SK-N-MC (cell line): Measurements from ENCODE around the gene MAP1S.

Experiments
- DNase-seq: peaks from one replicate; pipeline ENCODE4 v3.0.0-alpha.2; 2011; ENCODE audit warnings: low read depth, low spot score
- H3K27ac ChIP-seq: fragments of 200-600 bp; sonication (generic); 2 replicates; pipeline ENCODE4 v1.5.1; 2016; ENCODE audit warnings: mixed run types
- H3K36me3 ChIP-seq: fragments of 200-600 bp; sonication (generic); 2 replicates; pipeline ENCODE4 v1.6.1; 2017; ENCODE audit warnings: antibody characterized with exemption, low read length, mixed read lengths; ENCODE audit not compliant: insufficient read depth
- H3K4me3 ChIP-seq: fragments of 200-600 bp; sonication (generic); 2 replicates; pipeline ENCODE4 v1.5.1; 2016
- H3K9ac ChIP-seq: fragments of 200-600 bp; sonication (generic); 2 replicates; pipeline ENCODE4 v1.8.0; 2017; ENCODE audit warnings: mixed run types, mixed read lengths; ENCODE audit not compliant: insufficient read length
- H3K9me3 ChIP-seq: fragments of 200-600 bp; sonication (generic); 2 replicates; pipeline ENCODE4 v1.6.1; 2017; ENCODE audit warnings: low read depth, mild to moderate bottlenecking, antibody characterized with exemption, low read length, moderate library complexity, mixed read lengths
- EZH2 ChIP-seq: fragments of 200-600 bp; sonication (generic); IDR thresholded peaks from one replicate; pipeline ENCODE4 v1.6.1; 2017; ENCODE audit warnings: antibody characterized with exemption
- FOXP2 ChIP-seq: optimal IDR thresholded peaks from 2 replicates; pipeline ENCODE3; 2011; ENCODE audit warnings: mild to moderate bottlenecking, moderate library complexity; ENCODE audit not compliant: insufficient read depth; ENCODE audit errors: extremely low read length, control extremely low read depth
- POLR2AphosphoS5 ChIP-seq: IDR thresholded peaks from 2 replicates; pipeline ENCODE4 v1.6.1; 2012; ENCODE audit warnings: mild to moderate bottlenecking, low read depth, low read length, borderline replicate concordance

The MAP1S gene

GRCh38 chr19:17716309-17716929 lies 2.9 kb upstream of the MAP1S start:
- DNase-seq = no peak
- no peaks in the 10 kb centered on the region for H3K9me3 ChIP-seq
- no peak overlapping the region for H3K9ac ChIP-seq
- H3K27ac ChIP-seq = no peak overlapping the region
- TF ChIP-seq POLR2AphosphoS5 (no peak), EZH2 (no peak), FOXP2 (no peak)
- H3K4me3 ChIP-seq = no peak overlapping the region
- no peaks in the 10 kb centered on the region for H3K36me3 ChIP-seq

GRCh38 chr19:17718550-17718946 lies 732 bp upstream of the MAP1S start:
- peak overlapping the region; percentile 82; the same call in 1 of the 2 replicates for H3K4me3 ChIP-seq
- no peak for DNase-seq

GRCh38 chr19:17719730-17720400 lies 585 bp downstream of the MAP1S start:
- H3K4me3 ChIP-seq = peak overlapping the region; percentile 82
- no peak for DNase-seq
- no peak for TF ChIP-seq POLR2AphosphoS5
- no peak for TF ChIP-seq EZH2
- TF ChIP-seq FOXP2 = no peak
- peak overlapping the region; percentile 77 for H3K9ac ChIP-seq
- no peaks in the 10 kb centered on the region for H3K9me3 ChIP-seq
- peaks cover 6% of the 10 kb centered on the region; the same call in 1 of the 2 replicates for H3K36me3 ChIP-seq
- no peak overlapping the region for H3K27ac ChIP-seq

More at GRCh38 chr19:17718550-17718946, 732 bp upstream of the MAP1S start:
- H3K9me3 ChIP-seq = no peaks in the 10 kb centered on the region
- H3K36me3 ChIP-seq = peaks cover 4% of the 10 kb centered on the region; the same call in 1 of the 2 replicates
- no peak overlapping the region for H3K27ac ChIP-seq
- TF ChIP-seq EZH2 = no peak
- no peak for TF ChIP-seq FOXP2
- TF ChIP-seq POLR2AphosphoS5 = no peak
- no peak overlapping the region for H3K9ac ChIP-seq

- Histone ChIP-seq H3K36me3 (peaks cover 10% of the 10 kb centered on the region; the same call in 1 of the 2 replicates), H3K4me3 (peak overlapping the region; percentile 82), H3K9ac (peak overlapping the region; percentile 77), H3K9me3 (no peaks in the 10 kb centered on the region), H3K27ac (no peak overlapping the region)
- no peak for DNase-seq
- TF ChIP-seq FOXP2 (no peak), POLR2AphosphoS5 (no peak), EZH2 (no peak)
Observed at GRCh38 chr19:17720440-17720839, 1.2 kb downstream of the MAP1S start.

- TF ChIP-seq POLR2AphosphoS5 = no peak
- no peak for TF ChIP-seq EZH2
- TF ChIP-seq FOXP2 = no peak
- Histone ChIP-seq H3K9me3 (no peaks in the 10 kb centered on the region), H3K4me3 (no peak overlapping the region), H3K36me3 (peaks cover 16% of the 10 kb centered on the region; the same call in 1 of the 2 replicates), H3K9ac (no peak overlapping the region), H3K27ac (no peak overlapping the region)
- DNase-seq = no peak
Observed at GRCh38 chr19:17721111-17721628, 1.9 kb downstream of the MAP1S start.

- H3K36me3 ChIP-seq = peaks cover 16% of the 10 kb centered on the region; the same call in 1 of the 2 replicates
- no peaks in the 10 kb centered on the region for H3K9me3 ChIP-seq
- no peak overlapping the region for H3K9ac ChIP-seq
- H3K4me3 ChIP-seq = no peak overlapping the region
- no peak for TF ChIP-seq FOXP2
- TF ChIP-seq EZH2 = no peak
- TF ChIP-seq POLR2AphosphoS5 = no peak
- H3K27ac ChIP-seq = no peak overlapping the region
- DNase-seq = no peak
Observed at GRCh38 chr19:17721821-17722220, 2.5 kb downstream of the MAP1S start.

GRCh38 chr19:17722655-17723240 lies 3.5 kb downstream of the MAP1S start:
- TF ChIP-seq EZH2 (no peak), POLR2AphosphoS5 (no peak), FOXP2 (no peak)

GRCh38 chr19:17724655-17725054 lies 5.4 kb downstream of the MAP1S start:
- H3K4me3 ChIP-seq = no peak overlapping the region

More at GRCh38 chr19:17722655-17723240, 3.5 kb downstream of the MAP1S start:
- peaks cover 16% of the 10 kb centered on the region; the same call in 1 of the 2 replicates for H3K36me3 ChIP-seq
- DNase-seq = no peak
- H3K9ac ChIP-seq = no peak overlapping the region
- no peaks in the 10 kb centered on the region for H3K9me3 ChIP-seq
- H3K27ac ChIP-seq = no peak overlapping the region
- no peak overlapping the region for H3K4me3 ChIP-seq

More at GRCh38 chr19:17724655-17725054, 5.4 kb downstream of the MAP1S start:
- no peak overlapping the region for H3K9ac ChIP-seq
- no peaks in the 10 kb centered on the region for H3K9me3 ChIP-seq
- TF ChIP-seq FOXP2 = no peak
- no peak for TF ChIP-seq EZH2
- no peak for TF ChIP-seq POLR2AphosphoS5
- H3K36me3 ChIP-seq = peaks cover 31% of the 10 kb centered on the region; the same call in 1 of the 2 replicates
- no peak overlapping the region for H3K27ac ChIP-seq
- DNase-seq = no peak
